NCI-H2029 treated with DMSO at 0.1 percent for 48 hours (cell line): ENCODE results near the gene FBXO48.

Experiments
- DNase-seq: peaks from one replicate; lab custom pipeline; 2025; lab: John Stamatoyannopoulos, UW

The FBXO48 gene

DNA sequence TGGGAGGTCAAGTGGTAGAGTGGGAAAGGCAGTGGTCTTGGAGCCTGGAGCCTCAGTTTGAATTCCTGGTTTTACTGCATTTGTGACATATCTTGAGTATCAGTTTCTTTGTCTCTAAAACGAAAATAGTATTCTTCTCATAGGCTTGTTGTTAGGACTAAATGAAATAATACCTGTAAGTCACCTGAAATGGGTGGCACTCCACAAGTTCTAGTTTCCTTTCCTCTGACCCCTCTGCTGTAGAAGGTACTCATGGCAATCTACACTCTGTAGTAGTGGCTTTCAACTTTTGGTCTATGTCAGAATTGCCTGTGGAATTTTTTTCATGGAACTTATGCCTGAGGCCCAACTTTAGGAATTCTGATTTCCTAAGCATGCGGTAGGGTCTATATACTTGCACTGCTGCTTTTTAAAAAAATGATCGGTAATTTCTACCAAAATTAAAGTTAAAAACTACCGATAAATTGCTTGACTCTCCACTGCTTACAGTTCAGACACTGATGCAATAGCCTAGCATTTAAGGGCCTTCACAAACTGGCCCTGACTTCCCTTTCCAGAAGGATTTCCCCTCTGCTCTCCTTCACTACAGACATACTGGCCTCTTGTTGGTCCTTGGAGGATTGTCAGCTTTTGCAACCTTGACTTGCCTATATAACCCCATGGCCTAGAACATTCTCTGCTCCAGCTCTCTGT lies 54.8 kb downstream of the FBXO48 start:
- no peak for DNase-seq

DNA sequence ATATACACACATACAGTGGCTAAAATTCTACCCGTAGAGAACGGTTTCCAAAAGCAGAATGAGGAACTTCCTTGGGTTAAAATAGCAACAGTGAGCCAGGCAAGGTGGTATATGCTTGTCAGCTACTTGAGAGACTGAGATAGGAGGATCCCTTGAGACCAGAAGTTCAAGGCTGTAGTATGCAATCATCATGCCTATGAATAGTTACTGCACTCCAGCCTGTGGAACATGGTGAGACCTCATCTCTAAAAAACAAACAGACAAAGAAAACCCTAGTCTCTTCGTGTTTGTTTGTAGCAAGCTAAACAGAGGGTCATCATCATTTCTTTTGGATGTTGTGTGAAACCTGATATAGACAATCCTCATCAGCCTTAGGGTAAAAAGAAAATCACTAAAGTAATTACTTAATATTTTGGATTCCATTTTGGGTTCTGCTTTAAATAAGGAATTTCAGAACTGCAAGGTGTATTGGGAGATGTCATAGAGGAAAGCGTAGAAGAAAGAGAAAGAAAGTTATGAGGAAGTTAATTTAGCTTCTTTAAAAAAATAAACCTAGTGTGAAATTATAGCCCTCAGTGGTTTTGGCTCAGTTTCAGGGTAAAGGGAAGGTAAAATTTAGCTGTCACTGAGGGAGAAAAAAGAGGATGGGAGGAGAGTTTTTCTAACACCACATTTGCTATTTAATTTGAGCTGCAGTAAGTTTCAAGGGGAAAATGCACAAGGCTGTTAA lies 55.5 kb downstream of the FBXO48 start:
- DNase-seq = no peak
